ENCODE results near the gene ZNF318.
"Not testable (repeated sequence)": the region's sequence is repeated elsewhere in the genome, so short reads cannot be mapped to it uniquely, and the experiment has no call there.

ZNF318 gene

DNA sequence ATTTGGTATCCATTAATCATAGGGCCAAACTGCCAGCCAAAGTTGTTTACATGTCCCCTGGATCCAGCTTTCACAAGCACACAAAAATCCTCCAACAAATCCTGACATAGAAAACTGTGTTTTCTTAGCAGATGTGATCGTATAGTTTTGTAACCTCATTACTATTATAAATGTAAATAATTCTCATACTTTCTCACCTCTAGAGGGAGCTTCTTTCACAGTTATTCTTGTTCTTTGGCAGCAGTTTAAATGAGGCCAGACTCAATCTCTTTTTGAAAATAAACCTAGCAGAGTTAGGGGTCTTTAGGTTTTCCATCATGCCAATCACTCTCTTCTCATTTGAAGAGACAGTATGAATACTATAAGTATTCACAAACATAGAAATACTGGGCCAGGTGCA is 17.0 kb upstream of the ZNF318 start:
- DNase-seq: no peak

DNA sequence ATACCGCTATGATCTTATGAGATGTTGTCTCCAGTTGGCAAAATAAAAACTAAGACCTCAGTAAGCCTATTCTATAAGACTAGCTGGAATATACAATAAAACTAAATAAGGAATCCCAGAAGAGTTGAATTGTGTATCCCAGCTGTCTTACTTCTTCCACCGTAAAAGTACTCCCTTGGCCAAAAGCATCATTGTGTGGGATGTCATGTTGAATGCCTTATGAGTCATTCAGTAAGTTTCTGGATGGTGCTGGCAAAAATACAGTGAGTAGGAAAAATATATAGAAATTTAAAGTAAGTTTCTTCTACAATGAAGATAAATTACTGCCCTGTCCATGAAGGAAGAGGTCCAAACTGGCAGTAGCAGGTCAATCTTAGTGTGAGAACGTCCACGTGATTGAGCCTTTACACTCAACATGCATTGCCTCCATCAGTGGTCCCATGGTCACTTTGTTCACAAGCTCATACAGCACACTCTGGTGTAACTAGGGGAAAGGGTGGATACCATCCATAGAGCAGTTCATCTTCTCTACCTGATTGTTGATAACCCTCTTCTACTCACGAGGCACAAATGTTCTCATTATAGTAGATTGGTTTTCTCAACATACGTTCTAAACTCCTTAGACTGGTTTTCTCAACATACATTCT is 13.7 kb upstream of the ZNF318 start:
- no peak for DNase-seq

DNA sequence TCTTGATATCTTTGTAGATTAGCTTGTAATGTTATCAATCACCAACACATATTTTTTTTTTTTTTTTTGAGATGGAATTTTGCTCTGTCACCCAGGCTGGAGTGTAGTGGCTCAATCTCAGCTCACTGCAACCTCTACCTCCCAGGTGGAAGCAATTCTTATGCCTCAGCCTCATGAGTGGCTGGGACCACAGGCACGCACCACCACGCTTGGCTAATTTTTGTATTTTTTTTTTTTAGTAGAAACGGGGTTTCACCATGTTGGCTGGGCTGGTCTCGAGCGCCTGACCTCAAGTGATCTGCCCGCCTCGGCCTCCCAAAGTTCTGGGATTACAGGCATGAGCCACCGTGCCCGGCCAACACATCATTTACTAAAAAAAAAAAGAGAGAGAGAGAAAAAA is 11.4 kb upstream of the ZNF318 start:
- not testable (repeated sequence) for DNase-seq

DNA sequence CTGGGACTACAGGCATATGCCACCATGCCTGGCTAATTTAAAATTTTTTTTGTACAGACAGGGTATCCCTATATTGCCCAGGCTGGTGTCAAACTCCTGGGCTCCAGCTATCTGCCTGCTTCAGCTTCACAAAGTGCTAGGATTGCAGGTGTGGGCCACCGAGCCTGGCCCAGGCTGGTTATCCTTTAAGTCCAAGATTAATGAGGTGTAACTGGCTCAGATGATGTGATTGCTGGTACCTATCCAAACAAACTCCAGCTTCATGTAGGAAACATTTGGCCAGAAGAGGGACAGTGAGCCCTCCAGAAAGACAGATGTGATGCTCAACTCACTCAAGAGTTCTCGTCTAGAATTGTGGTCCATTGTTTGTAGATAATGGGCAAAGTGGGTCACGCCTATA is 9.2 kb upstream of the ZNF318 start:
- no peak for DNase-seq

DNA sequence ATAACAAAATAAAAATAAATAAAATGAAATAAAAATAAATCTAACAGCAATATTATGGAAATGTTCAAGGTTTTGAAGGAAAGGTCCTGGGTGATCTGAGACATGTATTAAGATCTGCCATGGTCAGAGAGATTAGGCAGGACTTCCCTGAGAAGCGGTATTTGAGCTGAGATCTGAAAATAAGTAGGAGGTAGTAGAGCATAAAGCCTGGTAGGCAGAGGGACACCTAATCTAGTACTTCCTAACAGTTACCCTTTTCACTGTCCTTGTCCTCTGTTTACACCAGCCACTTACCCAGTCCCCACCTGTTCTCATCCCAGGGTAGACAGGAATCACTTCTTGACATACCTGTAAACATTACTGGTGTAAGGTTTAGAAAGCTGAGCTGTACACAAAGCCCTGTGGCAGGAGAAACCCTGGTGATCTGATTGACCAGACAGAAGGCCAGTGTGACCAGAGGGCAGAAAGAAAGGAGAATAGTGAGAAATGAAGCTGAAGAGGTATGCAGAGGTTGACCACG is 8.3 kb upstream of the ZNF318 start:
- no peak for DNase-seq

DNA sequence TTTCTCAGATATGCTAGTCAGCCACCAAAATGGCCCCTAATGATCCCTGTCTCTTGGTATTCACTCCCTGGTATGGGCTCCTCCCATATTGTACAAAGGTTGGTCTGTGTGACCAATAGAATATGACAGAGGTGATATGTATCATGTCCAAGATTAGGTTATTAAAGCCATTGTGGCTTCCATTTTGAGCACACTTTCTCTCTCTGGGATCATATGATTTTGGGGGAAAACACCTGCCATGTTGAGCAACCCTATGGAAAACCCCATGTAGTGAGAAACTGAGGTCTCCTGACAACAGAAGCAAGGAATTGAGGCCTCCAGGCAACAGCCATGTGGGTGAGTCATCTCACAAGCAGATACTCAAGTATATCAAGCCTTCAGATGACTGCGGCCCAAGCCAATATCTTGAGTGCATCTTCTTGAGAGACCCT is 7.1 kb upstream of the ZNF318 start:
- no peak for DNase-seq

DNA sequence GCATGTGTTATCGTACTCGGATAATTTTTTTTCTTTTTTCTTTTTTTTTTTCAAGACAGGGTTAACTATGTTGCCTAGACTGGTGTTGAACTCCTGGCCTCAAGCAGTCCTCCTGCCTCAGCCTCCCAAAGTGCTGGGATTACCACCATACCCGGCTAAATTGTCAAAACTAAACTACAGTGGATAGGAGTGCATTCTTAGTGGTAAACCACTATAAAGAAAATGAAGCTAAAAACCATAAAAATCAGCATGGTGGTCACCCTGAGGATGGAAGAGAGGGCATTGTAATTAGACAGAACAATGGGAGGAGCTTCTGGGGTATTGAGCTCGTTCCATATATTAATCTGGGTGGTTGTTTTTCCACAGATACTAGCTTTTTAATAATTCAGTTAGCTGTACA is 6.2 kb upstream of the ZNF318 start:
- no peak for DNase-seq

DNA sequence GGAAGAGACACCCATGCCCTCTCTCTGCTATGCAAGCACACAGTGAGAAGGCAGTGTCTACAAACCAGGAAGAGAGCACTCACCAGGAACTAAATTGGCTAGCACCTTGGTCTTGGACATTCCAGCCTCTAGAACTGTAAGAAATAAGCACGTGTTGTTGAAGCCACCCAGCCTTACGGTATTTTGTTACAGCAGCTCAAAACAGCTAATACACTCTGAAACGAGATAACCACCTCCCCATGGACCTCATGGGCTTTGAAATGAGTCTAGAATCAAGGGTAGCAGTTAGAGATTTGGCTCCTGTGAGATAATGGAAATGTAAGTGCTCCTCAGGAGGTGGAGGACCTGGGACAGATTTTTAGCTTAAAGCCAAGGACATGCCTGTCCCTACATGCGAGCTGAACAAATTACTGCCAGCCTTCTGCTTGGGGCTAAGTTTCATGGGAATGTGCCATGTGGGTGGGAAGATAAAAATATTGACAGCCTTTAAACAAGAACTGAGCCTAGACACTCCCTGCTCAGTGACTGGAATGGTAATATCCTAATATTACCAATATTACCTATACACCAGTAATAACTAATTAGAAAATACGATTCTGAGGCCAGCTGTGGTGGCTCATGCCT is 3.9 kb upstream of the ZNF318 start:
- DNase-seq: no peak

DNA sequence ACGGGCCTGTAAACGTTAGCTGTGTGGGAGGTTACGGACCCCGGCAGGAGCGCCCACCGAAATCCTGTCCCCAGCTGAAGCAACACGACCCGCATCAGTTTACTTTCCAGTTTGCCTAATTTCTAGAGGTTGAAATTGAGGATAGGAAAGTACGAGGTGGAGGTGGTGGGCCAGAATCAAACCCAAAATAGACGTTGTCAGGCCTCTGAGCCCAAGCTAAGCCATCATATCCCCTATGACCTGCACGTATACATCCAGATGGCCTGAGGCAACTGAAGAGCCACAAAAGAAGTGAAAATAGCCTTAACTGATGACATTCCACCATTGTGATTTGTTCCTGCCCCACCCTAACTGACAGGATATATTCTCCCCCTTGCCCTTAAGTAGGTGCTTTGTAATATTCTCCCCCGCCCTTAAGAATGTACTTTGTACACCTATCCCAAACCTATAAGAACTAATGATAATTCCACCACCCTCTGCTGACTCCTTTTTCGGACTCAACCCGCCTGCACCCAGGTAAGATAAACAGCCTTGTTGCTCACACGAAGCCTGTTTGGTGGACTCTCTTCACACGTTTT is 645 bp upstream of the ZNF318 start:
- DNase-seq: not testable (repeated sequence)

DNA sequence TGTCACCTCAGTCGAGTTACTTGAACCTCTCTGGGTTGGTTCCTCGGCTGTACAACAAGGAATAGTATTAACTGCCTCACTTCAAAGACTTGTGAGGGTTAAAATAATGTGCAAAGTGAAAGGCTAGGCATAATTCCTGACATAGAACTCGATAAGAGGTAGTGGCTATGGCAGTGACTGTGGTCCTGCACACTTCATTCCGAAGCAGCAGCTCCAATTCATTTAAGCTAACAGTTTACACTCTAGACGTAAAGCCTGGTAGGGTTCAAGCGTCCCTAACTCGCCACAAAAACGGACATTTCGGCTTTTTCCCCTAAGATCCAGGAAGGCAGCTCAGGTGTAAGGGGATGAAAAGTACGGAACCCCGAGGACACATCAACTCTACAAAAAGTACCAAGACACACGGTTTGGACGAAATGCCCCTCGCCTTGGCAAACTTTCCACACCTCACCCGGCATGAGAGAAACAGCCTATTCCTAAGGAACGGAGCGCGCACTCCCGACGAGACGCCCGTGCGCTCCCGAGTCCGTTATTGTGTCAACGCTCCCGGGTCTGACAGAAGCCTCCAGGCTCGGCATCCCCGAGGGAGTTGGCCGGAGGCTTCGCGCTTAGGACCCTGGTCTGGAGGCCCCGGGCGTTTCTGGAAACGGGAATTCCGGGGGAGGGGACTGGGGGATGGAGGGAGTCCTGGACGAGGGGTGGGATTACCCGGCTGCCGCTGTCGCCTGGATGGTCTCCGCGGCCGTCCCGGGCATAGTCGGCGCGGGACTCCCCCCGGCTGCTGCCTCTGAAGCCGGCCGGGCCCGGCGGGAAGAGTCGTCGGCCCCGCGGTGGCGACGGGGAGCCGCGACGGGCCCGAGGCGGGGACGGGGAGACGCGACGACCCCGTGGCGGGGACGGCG is 937 bp downstream of the ZNF318 start:
- DNase-seq: no peak

DNA sequence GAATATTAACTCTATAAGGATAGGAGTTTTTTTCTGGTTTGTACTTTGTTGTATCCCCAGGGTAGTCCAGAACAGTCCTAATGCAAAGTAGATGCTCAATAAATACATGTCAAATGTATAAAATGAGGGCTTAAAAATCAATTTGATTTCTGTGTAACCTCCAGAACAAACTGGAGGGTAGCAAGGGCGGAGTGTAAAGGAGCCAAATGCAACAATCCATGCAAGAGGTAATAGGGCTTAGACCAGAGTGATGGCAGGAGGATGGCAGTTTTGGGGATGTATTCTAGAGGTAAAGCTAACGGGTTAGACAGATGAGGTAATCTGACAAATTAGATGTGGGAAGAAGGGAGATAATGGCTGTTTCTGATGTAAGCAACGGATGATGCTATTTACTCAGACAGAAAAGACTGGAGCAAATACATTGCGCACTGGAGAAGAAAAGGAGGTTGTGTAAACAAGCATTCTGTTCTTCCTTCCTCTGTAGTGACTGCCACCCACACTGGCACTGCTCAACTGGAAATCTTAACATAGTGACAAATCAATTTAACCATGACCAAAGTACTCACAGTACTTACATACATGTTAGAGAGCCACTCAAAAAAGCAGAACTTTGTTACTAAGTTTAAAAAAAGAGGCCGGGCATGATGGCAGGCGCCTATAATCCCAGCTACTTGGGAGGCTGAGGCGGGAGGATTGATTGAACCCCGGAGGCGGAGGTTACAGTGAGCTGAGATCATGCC is 2.0 kb downstream of the ZNF318 start:
- DNase-seq: no peak

DNA sequence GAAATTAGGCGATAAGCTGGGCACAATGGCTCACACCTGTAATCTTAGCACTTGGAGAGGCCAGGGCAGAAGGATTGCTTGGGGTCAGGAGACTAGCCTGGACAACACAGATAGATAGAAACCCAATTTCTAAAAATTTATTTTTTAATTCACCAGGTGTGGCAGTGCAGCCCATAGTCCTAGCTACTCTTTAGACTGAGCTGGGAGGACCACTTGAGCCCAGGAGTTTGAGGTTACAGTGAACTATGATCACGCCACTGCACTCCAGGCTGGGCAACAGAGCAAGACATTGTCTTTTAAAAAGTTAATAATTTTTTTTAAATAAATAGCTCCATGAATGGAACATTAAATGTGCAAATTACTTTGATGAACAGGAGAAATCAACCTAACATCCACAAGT is 8.2 kb downstream of the ZNF318 start:
- DNase-seq: no peak

DNA sequence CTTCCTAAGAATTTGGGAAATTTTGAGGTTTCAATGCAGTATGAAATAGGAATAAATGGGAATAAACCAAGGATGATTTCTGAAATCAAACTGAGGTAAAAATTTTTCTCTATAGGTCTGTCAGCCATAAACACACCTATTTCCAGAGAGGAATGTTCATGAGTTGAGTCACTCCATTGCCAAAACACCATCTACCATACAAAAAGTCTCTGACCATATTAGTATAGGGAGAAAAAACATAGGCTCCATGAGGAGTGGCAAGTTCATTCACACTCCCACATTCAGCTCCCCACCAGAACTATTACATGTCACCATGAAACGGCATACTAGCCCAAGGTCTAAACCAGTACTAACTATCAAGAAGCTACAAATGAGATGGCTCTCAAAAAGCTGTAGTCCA is 9.6 kb downstream of the ZNF318 start:
- DNase-seq: no peak

DNA sequence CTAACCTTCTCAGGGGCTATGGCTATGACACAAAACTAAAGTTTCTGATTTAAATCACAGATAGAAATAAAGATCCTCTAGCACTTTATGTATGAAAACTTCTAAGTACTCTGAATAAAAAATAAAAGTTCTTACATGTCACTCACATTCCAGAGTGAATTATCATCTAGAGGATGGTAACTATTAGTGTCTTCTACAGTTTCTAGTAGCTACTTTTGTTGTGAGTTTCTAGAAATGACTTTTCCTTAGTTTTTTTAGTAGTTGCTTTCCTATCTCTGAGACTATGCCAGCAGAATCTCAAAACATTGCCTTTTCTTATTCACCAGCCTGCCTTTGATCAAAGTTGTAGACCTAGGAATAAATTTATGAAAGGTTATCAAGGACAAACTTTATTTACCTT is 10.1 kb downstream of the ZNF318 start:
- no peak for DNase-seq

DNA sequence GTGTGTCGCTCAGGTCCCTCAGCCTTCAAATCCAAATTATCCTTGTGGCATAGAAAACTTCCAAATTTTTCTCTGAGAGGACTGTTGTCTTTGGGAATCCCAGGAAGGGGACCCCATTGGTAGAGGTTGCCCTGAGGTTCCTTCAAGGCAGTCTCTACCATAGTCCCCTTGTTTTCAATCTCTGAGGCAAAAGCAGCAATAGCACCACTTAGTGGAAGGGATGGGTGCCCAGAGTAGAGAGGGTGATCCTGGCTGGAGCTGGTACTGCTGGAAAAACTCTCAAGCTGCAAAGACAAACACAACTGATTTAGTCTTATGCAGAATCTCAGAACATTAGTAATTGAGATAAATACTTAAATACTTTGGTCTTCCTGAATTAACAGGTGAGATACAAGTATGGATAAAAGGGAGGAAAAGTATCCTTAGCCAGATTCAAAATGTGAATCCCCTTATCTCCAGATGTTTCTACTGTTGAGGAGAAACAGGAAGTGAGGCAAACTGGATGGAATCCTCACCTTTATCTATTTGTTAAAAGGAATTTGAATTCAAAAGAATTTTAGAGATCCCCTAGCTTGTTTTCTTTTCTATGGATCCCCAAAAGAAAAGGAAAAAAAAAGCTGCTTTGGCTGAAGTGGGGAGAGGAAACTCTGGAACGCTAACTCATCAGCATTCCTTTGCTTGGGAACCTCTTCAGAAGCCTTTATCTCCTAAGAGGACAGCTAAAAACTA is 13.4 kb downstream of the ZNF318 start:
- DNase-seq: no peak

DNA sequence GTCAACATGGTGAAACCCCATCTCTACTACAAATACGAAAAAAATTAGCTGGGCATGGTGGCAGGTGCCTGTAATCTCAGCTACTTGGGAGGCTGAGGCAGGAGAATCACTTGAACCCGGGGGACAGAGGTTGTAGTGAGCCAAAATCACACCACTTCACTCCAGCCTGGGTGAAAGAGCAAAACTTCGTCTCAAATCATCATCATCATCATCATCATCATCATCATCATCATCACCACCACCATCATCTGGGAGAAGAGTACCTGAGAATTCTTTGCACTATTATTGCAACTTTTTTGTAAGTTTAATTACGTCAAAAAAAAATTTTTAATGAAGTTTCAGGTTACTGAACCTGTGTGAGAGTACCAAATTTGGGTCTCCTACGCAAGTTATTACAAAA is 17.5 kb downstream of the ZNF318 start:
- DNase-seq: not testable (repeated sequence)

DNA sequence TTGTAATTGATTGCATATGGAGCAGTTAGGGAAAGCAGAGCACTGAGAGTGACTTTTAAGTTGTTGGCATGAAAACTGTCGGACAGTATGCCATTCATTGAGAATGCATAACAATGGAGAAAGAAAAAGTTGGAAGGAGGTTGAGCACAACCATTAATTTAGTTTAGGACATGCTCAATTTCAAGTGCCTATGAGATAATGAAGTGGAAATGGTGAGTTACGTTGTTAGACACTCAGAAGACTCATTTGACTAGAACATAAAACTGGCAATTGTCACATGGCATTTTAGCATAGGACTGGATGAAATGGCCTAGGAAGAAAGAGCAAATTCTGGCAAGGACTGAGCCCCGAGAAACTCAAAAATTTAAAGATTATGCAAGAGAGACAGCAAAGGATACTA is 22.0 kb downstream of the ZNF318 start:
- DNase-seq: no peak

DNA sequence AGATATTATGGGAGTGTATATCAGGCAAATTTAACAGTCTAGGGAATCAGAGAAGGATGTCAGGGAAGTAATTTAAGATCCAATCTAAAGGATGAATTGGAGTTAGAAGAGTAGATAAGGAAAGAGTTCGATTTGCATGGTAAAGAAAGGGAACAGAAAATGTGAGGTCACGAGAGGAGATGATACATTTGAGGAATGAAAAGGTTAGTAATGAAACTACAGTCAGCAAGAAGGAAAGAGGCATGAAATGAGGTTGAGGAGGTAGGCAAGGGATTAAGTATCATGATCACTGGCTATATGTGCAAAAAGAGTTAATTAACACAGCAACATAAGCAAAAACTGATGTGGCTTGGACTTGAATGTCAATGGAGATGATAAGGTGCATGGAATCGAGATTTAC is 22.4 kb downstream of the ZNF318 start:
- DNase-seq: no peak

DNA sequence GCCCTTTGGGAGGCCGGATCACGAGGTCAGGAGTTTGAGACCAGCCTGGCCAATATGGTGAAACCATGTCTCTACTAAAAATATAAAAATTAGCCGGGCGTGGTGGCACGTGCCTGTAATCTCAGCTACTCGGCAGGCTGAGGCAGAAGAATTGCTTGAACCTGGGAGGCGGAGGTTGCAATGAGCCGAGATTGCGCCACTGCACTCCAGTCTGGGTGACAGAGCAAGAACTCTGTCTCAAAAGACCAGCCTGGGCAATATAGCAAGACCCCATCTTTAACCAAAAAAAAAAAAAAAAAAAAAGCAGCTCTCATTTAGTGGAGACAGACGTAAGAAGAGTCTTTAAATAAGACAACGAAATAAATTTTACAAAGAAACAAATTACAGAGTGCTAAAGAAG is 23.2 kb downstream of the ZNF318 start:
- not testable (repeated sequence) for DNase-seq

DNA sequence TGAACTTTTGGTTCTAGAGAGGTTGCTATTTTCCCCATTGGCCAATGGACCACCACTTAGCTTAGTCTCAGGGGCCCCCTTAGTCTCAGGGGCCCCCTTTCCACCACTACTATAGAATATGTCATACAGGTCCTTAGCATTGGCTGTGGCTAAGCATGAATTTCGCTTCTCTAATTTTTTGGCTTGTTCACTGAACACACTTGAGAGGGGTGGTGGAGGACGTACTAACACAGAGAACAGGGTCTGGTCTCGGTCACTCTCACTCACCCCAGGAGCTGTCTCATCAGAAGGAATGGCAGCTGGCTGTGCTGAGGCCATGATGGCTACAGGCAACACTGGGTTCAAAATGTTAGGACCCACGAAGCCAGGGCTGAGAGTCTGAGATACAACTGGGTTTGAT is 30.3 kb downstream of the ZNF318 start:
- no peak for DNase-seq

DNA sequence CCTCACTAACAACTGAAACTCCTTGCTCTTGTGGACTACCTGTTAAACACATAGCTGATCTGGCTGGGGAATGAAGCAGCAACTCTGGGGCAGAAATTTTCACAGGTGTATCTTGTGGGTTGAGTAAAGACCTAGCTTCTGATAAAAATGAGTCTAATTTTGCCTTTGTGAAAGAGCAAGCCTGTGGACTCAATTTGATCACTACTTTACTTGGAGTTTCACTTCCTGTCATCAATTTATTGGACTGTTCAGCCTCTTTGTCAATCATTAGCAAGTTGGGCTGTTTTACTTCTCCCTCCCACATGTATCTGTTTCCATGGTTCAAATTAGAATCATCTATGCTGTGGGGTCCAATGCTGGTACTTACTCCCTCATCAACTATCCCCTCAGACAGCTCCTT is 31.2 kb downstream of the ZNF318 start:
- DNase-seq: no peak

DNA sequence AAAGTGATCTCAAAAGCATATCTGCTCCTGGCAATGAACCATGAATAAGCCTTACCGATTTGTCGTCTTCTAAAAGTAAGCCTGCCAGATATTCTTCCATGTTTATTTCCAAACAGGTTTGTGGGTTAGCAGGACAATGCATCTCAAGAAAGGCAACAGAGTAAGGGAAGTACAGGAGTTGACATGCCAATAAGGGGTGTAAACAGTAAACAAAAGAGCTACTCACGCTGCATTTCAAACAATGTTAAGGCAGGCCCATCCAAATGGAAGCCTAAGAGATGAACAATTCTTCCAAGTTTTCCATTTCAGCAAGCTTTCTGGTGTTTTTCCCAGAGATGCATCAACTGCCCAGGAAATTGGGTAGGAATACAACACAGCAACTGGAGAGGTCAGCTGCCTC is 33.1 kb downstream of the ZNF318 start:
- no peak for DNase-seq

Data from amniotic stem cell (primary cell).